H1 (cell line): ENCODE data around the gene TAF1B. TPM values are rescaled to one million over a fixed set of nuclear protein-coding genes. Genes with fewer than 3 reads are reported as not detected.
A peak's percentile ranks its signal among the peaks of the same experiment; 100 is the strongest.

Source experiments
- CTCF ChIA-PET: fragments of 300-600 bp; sonication (Branson Sonifier 250); formaldehyde crosslinking; loops from one replicate; lab custom pipeline; 2021; ENCODE audit not compliant: partially characterized antibody; lab: Charles Lee
- POLR2A ChIA-PET: fragments of 300-600 bp; sonication (Branson Sonifier 250); formaldehyde crosslinking; loops from one replicate; lab custom pipeline; 2021; ENCODE audit warnings: inconsistent platforms; ENCODE audit not compliant: partially characterized antibody; lab: Charles Lee
- DNase-seq, 2 experiments: peaks; one replicate each; pipeline versions ENCODE4 v3.0.0 to v3.0.0-alpha.2; 2010 to 2022; ENCODE audit warnings: low spot score in 2 of 2, low read depth in 1 of 2, mixed read lengths in 1 of 2
- FAIRE-seq: peaks from 2 replicates; lab custom pipeline; 2011; peaks lifted over from hg19 to GRCh38; lab: Jason Lieb, UNC
- H2AFZ ChIP-seq: 2 replicates; pipeline ENCODE4 v1.8.1; 2012; ENCODE audit warnings: low read length, inconsistent platforms
- H2AK5ac ChIP-seq: 2 replicates; pipeline ENCODE4 v1.6.1; 2013; ENCODE audit warnings: low read depth, low read length
- H2BK120ac ChIP-seq: replicated peaks from 2 replicates; pipeline ENCODE3; 2013; ENCODE audit warnings: low read depth, low read length, inconsistent platforms
- H2BK12ac ChIP-seq: 2 replicates; pipeline ENCODE4 v1.6.1; 2013; ENCODE audit warnings: low read depth, low read length
- H2BK15ac ChIP-seq: 2 replicates; pipeline ENCODE4 v1.6.1; 2013; ENCODE audit warnings: low read length
- H2BK20ac ChIP-seq: 2 replicates; pipeline ENCODE4 v1.6.1; 2013; ENCODE audit warnings: low read length
- H2BK5ac ChIP-seq: 2 replicates; pipeline ENCODE4 v1.6.1; 2013; ENCODE audit warnings: low read depth, low read length
- H3K14ac ChIP-seq: 2 replicates; pipeline ENCODE4 v1.6.1; 2013; ENCODE audit warnings: inconsistent platforms; ENCODE audit not compliant: insufficient read length
- H3K18ac ChIP-seq: 2 replicates; pipeline ENCODE4 v1.6.1; 2013; ENCODE audit warnings: low read length; ENCODE audit errors: extremely low read depth
- H3K23ac ChIP-seq: 2 replicates; pipeline ENCODE4 v1.6.1; 2013; ENCODE audit warnings: inconsistent platforms; ENCODE audit not compliant: insufficient read length
- H3K23me2 ChIP-seq: 2 replicates; pipeline ENCODE4 v1.6.1; 2013; ENCODE audit warnings: low read depth, low read length
- H3K27ac ChIP-seq: 2 replicates; pipeline ENCODE4 v1.6.1; 2011; ENCODE audit warnings: low read depth, low read length, inconsistent platforms
- H3K27me3 ChIP-seq, 4 experiments: replicated peaks in 1 of 4; 1 replicate in 1 of 4; 2 replicates in 3 of 4; pipeline versions ENCODE4 v1.6.1 to v1.8.1; 2011 to 2013; ENCODE audit warnings: low read length in 3 of 4, mild to moderate bottlenecking in 3 of 4, inconsistent platforms in 2 of 4, mixed read lengths in 2 of 4, moderate library complexity in 1 of 4; ENCODE audit not compliant: control insufficient read depth in 3 of 4, insufficient read depth in 3 of 4; ENCODE audit errors: extremely low read depth in 1 of 4
- H3K36me3 ChIP-seq, 4 experiments: 2 replicates each; pipeline versions ENCODE4 v1.6.1 to v1.8.1; 2011 to 2013; ENCODE audit warnings: mild to moderate bottlenecking in 4 of 4, low read length in 3 of 4, moderate library complexity in 2 of 4, control low read depth in 1 of 4, inconsistent platforms in 1 of 4; ENCODE audit not compliant: insufficient read depth in 4 of 4, control insufficient read depth in 2 of 4
- H3K4ac ChIP-seq: replicated peaks from 2 replicates; pipeline ENCODE3; 2013; ENCODE audit warnings: low read length, low read depth, mixed read lengths, inconsistent platforms; ENCODE audit not compliant: insufficient read length
- H3K4me1 ChIP-seq, 4 experiments: replicated peaks in 1 of 4; 1 replicate in 1 of 4; 2 replicates in 3 of 4; pipeline versions ENCODE4 v1.6.1 to v1.8.1; 2011 to 2013; ENCODE audit warnings: low read length in 3 of 4, inconsistent platforms in 2 of 4, mixed read lengths in 1 of 4; ENCODE audit not compliant: insufficient read depth in 4 of 4, control insufficient read depth in 3 of 4
- H3K4me2 ChIP-seq, 2 experiments: 2 replicates each; pipeline versions ENCODE4 v1.6.1 to v1.8.1; 2011 to 2013; ENCODE audit warnings: low read depth in 2 of 2, low read length in 2 of 2, control low read depth in 1 of 2, inconsistent platforms in 1 of 2, mild to moderate bottlenecking in 1 of 2; ENCODE audit not compliant: insufficient read depth in 1 of 2
- H3K4me3 ChIP-seq, 4 experiments: fragments of 200-600, 300-600 bp in 1 of 4; sonication (generic), shearing (Covaris generic), sonication (Bioruptor Twin) in 1 of 4; 2 replicates each; pipeline versions ENCODE4 v1.5.1 to v1.8.1; 2011 to 2016; ENCODE audit warnings: low read length in 4 of 4, low read depth in 3 of 4, control low read depth in 2 of 4, inconsistent platforms in 2 of 4, mild to moderate bottlenecking in 2 of 4, mixed read lengths in 1 of 4, moderate library complexity in 1 of 4; ENCODE audit not compliant: insufficient read depth in 2 of 4; ENCODE audit errors: extremely low read depth in 1 of 4
- H3K56ac ChIP-seq: replicated peaks from 2 replicates; pipeline ENCODE3; 2013; ENCODE audit warnings: low read depth, mild to moderate bottlenecking, mixed read lengths, low read length, inconsistent platforms; ENCODE audit not compliant: insufficient read length
- H3K79me1 ChIP-seq: 2 replicates; pipeline ENCODE4 v1.6.1; 2013; ENCODE audit warnings: low read depth, low read length, control low read depth
- H3K79me2 ChIP-seq, 2 experiments: 2 replicates each; pipeline versions ENCODE4 v1.6.1 to v1.8.1; 2012 to 2013; ENCODE audit warnings: low read length in 2 of 2, mild to moderate bottlenecking in 2 of 2, inconsistent platforms in 1 of 2; ENCODE audit not compliant: insufficient read depth in 2 of 2, control insufficient read depth in 1 of 2
- H3K9ac ChIP-seq, 4 experiments: replicated peaks in 1 of 4; 1 replicate in 1 of 4; 2 replicates in 3 of 4; pipeline versions ENCODE4 v1.6.1 to v1.8.1; 2011 to 2013; ENCODE audit warnings: low read depth in 3 of 4, low read length in 3 of 4, control low read depth in 2 of 4, mild to moderate bottlenecking in 2 of 4, moderate library complexity in 2 of 4, inconsistent platforms in 1 of 4; ENCODE audit errors: extremely low read depth in 1 of 4
- H3K9me3 ChIP-seq, 2 experiments: 2 replicates each; pipeline versions ENCODE4 v1.6.1 to v1.8.1; 2012 to 2013; ENCODE audit warnings: mild to moderate bottlenecking in 2 of 2, moderate library complexity in 2 of 2, control low read depth in 1 of 2, inconsistent platforms in 1 of 2, low read depth in 1 of 2, low read length in 1 of 2, mixed read lengths in 1 of 2; ENCODE audit not compliant: insufficient read depth in 2 of 2
- H4K20me1 ChIP-seq, 2 experiments: replicated peaks in 1 of 2; 2 replicates each; pipeline versions ENCODE3 to v1.8.1; 2011 to 2013; ENCODE audit warnings: inconsistent platforms in 2 of 2, low read length in 2 of 2, mild to moderate bottlenecking in 1 of 2; ENCODE audit not compliant: insufficient read depth in 2 of 2, control insufficient read depth in 1 of 2
- H4K5ac ChIP-seq: 2 replicates; pipeline ENCODE4 v1.6.1; 2013; ENCODE audit warnings: low read length, low read depth, mixed read lengths, inconsistent platforms; ENCODE audit not compliant: insufficient read length
- H4K8ac ChIP-seq: 2 replicates; pipeline ENCODE4 v1.8.0; 2013; ENCODE audit warnings: mild to moderate bottlenecking, moderate library complexity, low read length, inconsistent platforms; ENCODE audit not compliant: insufficient read depth; ENCODE audit errors: extremely low read depth
- H4K91ac ChIP-seq: replicated peaks from 2 replicates; pipeline ENCODE3; 2013; ENCODE audit warnings: low read length, mixed read lengths, inconsistent platforms; ENCODE audit not compliant: insufficient read length
- SP2 ChIP-seq: IDR thresholded peaks from 2 replicates; pipeline ENCODE4 v1.6.1; 2012; ENCODE audit warnings: mild to moderate bottlenecking, low read length, inconsistent platforms
- TEAD4 ChIP-seq: IDR thresholded peaks from 2 replicates; pipeline ENCODE4 v1.6.1; 2012; ENCODE audit warnings: low read depth, low read length, inconsistent platforms, mixed read lengths
- WGBS, 2 experiments: shearing (Covaris generic) in 1 of 2; methylation state at CpG; one replicate each; pipeline versions ENCODE4 v1.1.6 to v1.1.7; 2013 to 2015; ENCODE audit warnings: low lambda C conversion rate in 2 of 2, mixed read lengths in 2 of 2, inconsistent platforms in 1 of 2, low coverage in 1 of 2, missing lambda C conversion rate in 1 of 2; ENCODE audit not compliant: insufficient replicate concordance in 2 of 2, insufficient coverage in 1 of 2, insufficient read length in 1 of 2; ENCODE audit errors: extremely low coverage in 1 of 2, missing lambda C conversion rate in 1 of 2; 5-methylcytosine and 5-hydroxymethylcytosine counted together
- polyA plus RNA-seq, 7 experiments: library from polyadenylated mRNA; depleted of rRNA in 3 of 7; stranded (reverse) in 5 of 7; unstranded in 2 of 7; fragments of >200 nt in 5 of 7; fragments of 200-250 nt in 2 of 7; gene quantifications; 1 replicate in 5 of 7; 2 replicates in 1 of 7; 4 replicates in 1 of 7; pipeline versions ENCODE4 v1.2.1 to v1.2.3, GENCODE V29; 2011 to 2013; ENCODE audit warnings: missing spikeins in 2 of 7, mixed read lengths in 2 of 7
- total RNA-seq: library from RNA; stranded (reverse); fragmentation: NEBNext Ultra II Directional; extraction: Animal tissue kit (Norgen Biotek cat#: 25700); gene quantifications from 2 replicates; pipeline ENCODE4 v1.2.1, GENCODE V29; 2021
- TF ChIP-seq, protein P1 (sequence below): IDR thresholded peaks from 2 replicates; pipeline ENCODE4 v1.6.1; 2011; ENCODE audit warnings: low read depth, mild to moderate bottlenecking, low read length; ENCODE audit not compliant: insufficient read depth

The TAF1B gene
- total and polyA plus RNA-seq, 2 of the 8 experiments (the other 6 are each of a cell fraction or from before 2014, with no cell fraction given) = 6.6 to 25.2 TPM

DNA sequence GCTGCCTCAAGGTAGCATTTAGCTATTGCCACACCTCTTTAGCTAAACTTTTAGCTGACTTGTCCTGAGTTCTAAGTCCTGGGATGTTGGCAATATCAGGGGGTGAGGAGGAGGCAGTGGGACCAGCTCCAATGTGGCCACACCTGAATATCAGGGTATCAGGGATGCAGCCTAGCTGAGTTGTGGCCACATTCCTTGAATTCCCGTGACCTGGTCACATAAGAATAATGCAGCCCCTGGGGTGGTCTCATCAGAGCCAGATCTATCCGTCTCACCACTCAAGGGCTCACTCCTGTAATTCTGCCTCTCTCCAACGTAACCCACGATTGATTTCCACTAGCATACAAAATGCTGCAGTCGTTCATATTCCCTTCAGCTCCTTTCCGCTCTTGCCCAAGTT is 11.6 kb upstream of the TAF1B start:
- Histone ChIP-seq H4K20me1 (peaks cover 0 to 2% of the 10 kb centered on the region in 2 experiments), H3K9me3 (no peaks in the 10 kb centered on the region), H3K79me1 (no peaks in the 10 kb centered on the region), H3K27ac (no peak overlapping the region), H3K4me3 (no peak overlapping the region), H3K9ac (no peak overlapping the region), H2BK20ac (no peak overlapping the region), H4K91ac (no peak overlapping the region), H3K36me3 (no peaks in the 10 kb centered on the region), H3K4ac (no peak overlapping the region), H3K4me1 (peaks cover 0 to 5% (median 2%) of the 10 kb centered on the region in 4 experiments; a peak in 3 of 7 replicates), H3K27me3 (no peaks in the 10 kb centered on the region; a peak in 1 of 7 replicates)
- POLR2A ChIA-PET = interaction anchor here (0.7 to 1.3 kb wide), 3 partner anchors 11 to 110 kb away, joined by 3 to 4 read pairs (median 3); partner anchors contain the start of gene TAF1B
- DNase-seq = no peak
- TF ChIP-seq, protein P1, sequence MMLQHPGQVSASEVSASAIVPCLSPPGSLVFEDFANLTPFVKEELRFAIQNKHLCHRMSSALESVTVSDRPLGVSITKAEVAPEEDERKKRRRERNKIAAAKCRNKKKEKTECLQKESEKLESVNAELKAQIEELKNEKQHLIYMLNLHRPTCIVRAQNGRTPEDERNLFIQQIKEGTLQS = no peak
- no peak for TF ChIP-seq SP2
- peak; percentile 92 for TF ChIP-seq TEAD4
- TF ChIP-seq, all 59 proteins: peak for 1
- 68% methylated on average over 6 of the region's 6 CpGs; no CpG with 5 or more reads in 1 of the 2 experiments for WGBS, 2 experiments
- Histone ChIP-seq H2AK5ac (no peak overlapping the region), H4K5ac (no peak overlapping the region), H3K56ac (no peak overlapping the region), H2BK15ac (no peak overlapping the region), H3K23me2 (no peaks in the 10 kb centered on the region), H2BK5ac (no peak overlapping the region), H2BK120ac (no peak overlapping the region), H3K14ac (no peak overlapping the region), H4K8ac (no peak overlapping the region), H3K4me2 (no peak overlapping the region), H2BK12ac (no peak overlapping the region), H3K23ac (no peak overlapping the region), H3K79me2 (no peaks in the 10 kb centered on the region), H2AFZ (0 out of 2 replicates have a peak overlapping the region, but pooled peaks have one; percentile 15), H3K18ac (no peak overlapping the region)
- CTCF ChIA-PET = interaction anchor here (0.7 to 2.4 kb wide), 7 partner anchors 10 to 54 kb away, joined by 3 to 11 read pairs (median 7); partner anchors contain the start of gene TAF1B
- no peak for FAIRE-seq
